Ovary (tissue), 3 donors: ENCODE measurements around the gene IWS1.

ENCODE experiments used
- EP300 ChIP-seq: sonication (generic); formaldehyde crosslinking; IDR thresholded peaks from one replicate; pipeline ENCODE4 v1.6.1; 2017; ENCODE audit warnings: antibody characterized with exemption
- POLR2A ChIP-seq: fragments of 450-650 bp; IDR thresholded peaks from one replicate; pipeline ENCODE4 v1.6.1; 2017; ENCODE audit warnings: antibody characterized with exemption, mild to moderate bottlenecking, moderate library complexity
- TF ChIP-seq, protein P1 (sequence below), 3 donors: fragments of 450-650 bp in 2 of 3; fragments of 200-600 bp in 1 of 3; IDR thresholded peaks; one replicate each; pipeline versions ENCODE4 v1.5.1 to v1.8.0; 2016 to 2022; ENCODE audit warnings: antibody characterized with exemption in 3 of 3, mild to moderate bottlenecking in 1 of 3
- donor health status: DM: no; HTN: no; CAD: no.

- TF ChIP-seq, protein P1, sequence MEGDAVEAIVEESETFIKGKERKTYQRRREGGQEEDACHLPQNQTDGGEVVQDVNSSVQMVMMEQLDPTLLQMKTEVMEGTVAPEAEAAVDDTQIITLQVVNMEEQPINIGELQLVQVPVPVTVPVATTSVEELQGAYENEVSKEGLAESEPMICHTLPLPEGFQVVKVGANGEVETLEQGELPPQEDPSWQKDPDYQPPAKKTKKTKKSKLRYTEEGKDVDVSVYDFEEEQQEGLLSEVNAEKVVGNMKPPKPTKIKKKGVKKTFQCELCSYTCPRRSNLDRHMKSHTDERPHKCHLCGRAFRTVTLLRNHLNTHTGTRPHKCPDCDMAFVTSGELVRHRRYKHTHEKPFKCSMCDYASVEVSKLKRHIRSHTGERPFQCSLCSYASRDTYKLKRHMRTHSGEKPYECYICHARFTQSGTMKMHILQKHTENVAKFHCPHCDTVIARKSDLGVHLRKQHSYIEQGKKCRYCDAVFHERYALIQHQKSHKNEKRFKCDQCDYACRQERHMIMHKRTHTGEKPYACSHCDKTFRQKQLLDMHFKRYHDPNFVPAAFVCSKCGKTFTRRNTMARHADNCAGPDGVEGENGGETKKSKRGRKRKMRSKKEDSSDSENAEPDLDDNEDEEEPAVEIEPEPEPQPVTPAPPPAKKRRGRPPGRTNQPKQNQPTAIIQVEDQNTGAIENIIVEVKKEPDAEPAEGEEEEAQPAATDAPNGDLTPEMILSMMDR (IDR thresholded peaks at IDR 0.05), result no peak
- TF ChIP-seq EP300, result no peak
- TF ChIP-seq POLR2A, result no peak
These were observed 50.5 kb downstream of the IWS1 start for GRCh38 chr2:127475788-127476187.
